Epithelial cell of esophagus (primary cell): ENCODE results near the gene CYP11A1.

Experiments used
- DNase-seq: peaks from one replicate; pipeline ENCODE4 v3.0.0; 2010; ENCODE audit warnings: low read depth
- H3K4me3 ChIP-seq: 2 replicates; pipeline ENCODE4 v1.5.1; 2011; ENCODE audit warnings: mild to moderate bottlenecking, low read length, control low read depth
- CTCF ChIP-seq: IDR thresholded peaks from 2 replicates; pipeline ENCODE4 v1.5.1; 2011; ENCODE audit warnings: low read depth, mild to moderate bottlenecking, low read length, control low read depth, inconsistent platforms; ENCODE audit not compliant: insufficient read depth; ENCODE audit errors: missing control alignments

The CYP11A1 gene

GRCh38 chr15:74412159-74412558 lies 44.7 kb upstream of the CYP11A1 start:
- no peak for TF ChIP-seq CTCF
- no peak for DNase-seq
- H3K4me3 ChIP-seq: no peak overlapping the region

- DNase-seq: no peak
- no peak overlapping the region for H3K4me3 ChIP-seq
- no peak for TF ChIP-seq CTCF
These were observed 44.2 kb upstream of the CYP11A1 start for GRCh38 chr15:74411686-74412085.

GRCh38 chr15:74410502-74410901 lies 43.1 kb upstream of the CYP11A1 start:
- TF ChIP-seq CTCF: no peak
- H3K4me3 ChIP-seq: no peak overlapping the region

GRCh38 chr15:74409225-74409624 lies 41.8 kb upstream of the CYP11A1 start:
- no peak overlapping the region for H3K4me3 ChIP-seq
- DNase-seq: no peak
- no peak for TF ChIP-seq CTCF

More at GRCh38 chr15:74410502-74410901, 43.1 kb upstream of the CYP11A1 start:
- DNase-seq: no peak

GRCh38 chr15:74408815-74409214 lies 41.4 kb upstream of the CYP11A1 start:
- H3K4me3 ChIP-seq: no peak overlapping the region
- no peak for TF ChIP-seq CTCF
- DNase-seq: no peak

- TF ChIP-seq CTCF: no peak
- H3K4me3 ChIP-seq: no peak overlapping the region
- no peak for DNase-seq
These were observed 40.9 kb upstream of the CYP11A1 start for GRCh38 chr15:74408385-74408784.

GRCh38 chr15:74406992-74407705 lies 39.7 kb upstream of the CYP11A1 start:
- DNase-seq: peak; percentile 88
- H3K4me3 ChIP-seq: no peak overlapping the region
- TF ChIP-seq CTCF: no peak
